ES-I3 (cell line): ENCODE measurements around the gene MCM3AP.

Experiments
- H3K36me3 ChIP-seq: 2 replicates; pipeline ENCODE4 v1.6.1; 2013; ENCODE audit warnings: mild to moderate bottlenecking, low read length, control low read depth, moderate library complexity; ENCODE audit not compliant: insufficient read depth
- H3K4me1 ChIP-seq: 2 replicates; pipeline ENCODE4 v1.6.1; 2013; ENCODE audit warnings: mild to moderate bottlenecking, control low read depth, low read length; ENCODE audit not compliant: insufficient read depth
- H3K9ac ChIP-seq: 2 replicates; pipeline ENCODE4 v1.6.1; 2013; ENCODE audit warnings: low read depth, mild to moderate bottlenecking, low read length, moderate library complexity
- H3K9me3 ChIP-seq: 2 replicates; pipeline ENCODE4 v1.6.1; 2013; ENCODE audit warnings: mild to moderate bottlenecking, low read length, moderate library complexity; ENCODE audit not compliant: control insufficient read depth, insufficient read depth

Gene MCM3AP

DNA sequence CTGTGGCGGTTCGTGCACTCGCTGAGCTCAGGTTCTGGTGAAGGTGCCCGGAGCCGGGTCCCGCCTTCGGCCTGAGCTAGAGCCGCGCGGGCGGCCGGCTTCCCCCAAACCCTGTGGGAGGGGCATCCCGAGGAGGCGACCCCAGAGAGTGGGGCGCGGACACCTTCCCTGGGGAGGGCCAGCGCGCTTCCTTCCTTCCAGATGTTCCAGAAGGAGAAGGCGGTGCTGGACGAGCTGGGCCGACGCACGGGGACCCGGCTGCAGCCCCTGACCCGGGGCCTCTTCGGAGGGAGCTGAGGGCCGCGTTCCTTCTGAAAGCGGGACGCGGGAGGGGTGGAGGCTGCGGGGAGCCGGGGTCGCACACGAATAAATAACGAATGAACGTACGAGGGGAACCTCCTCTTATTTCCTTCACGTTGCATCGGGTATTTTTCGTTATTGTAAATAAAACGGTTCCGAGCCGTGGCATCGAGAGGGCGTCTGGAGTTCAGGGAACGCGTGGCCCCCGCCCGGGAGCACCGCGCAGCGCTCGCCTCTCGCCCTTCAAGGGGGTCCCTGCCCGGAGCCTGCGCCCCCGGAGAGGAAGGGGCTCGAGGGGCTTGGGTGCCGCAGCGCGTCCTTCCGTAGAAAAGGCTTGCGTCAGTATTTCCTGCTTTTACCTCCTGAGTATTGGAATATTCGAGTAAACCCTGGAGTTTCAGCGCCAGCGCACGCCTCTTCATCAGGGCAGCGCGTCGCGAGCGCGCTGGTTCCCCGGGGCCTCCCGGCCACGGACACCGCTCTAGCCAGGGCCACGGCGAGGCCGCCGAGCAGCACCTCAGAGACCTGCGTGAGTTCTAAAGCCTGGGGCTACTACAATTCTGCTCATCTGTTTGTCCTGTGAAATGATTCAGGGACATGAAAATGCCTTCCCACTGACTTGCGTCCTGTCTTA is 12.2 kb upstream of the MCM3AP start:
- Histone ChIP-seq H3K9me3 (no peaks in the 10 kb centered on the region), H3K4me1 (no peaks in the 10 kb centered on the region; the same call in 1 of the 2 replicates), H3K9ac (peak overlapping the region; percentile 60), H3K36me3 (no peaks in the 10 kb centered on the region)

DNA sequence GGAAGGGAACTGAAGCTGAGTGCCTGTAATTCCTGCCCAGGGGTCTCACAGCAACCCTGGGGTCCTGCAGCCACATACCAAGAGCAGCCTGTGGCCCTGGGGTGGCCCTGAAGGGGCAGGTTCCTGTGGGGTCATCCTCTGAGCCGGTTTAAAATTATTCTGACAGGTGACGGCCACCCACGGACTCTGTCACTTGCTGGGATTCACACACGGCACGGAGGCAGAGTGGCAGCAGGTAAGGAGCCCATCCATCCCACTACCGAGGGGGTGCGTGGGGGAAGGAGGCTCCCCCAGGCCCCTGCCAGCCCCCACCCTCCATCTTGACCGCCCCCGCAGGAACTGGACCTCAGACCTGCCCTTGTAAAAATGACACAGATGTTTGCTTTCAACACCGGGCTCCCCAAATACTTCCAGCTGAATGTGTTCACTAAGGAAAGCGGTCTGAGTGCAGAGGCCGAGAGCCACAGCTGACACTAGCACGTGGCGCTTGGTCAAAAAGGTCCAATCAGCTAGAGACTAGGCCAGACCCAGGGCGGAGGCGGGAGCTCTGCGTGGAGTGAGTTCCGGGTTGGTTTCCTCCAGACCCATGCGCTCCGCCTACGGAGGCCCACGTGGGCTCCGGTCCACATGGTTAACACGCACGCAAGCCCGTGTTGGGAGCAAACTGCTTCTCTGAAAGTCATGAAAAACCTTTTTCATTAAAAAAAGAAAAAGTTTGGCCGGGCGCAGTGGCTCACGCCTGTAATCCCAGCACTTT is 10.8 kb upstream of the MCM3AP start:
- H3K9me3 ChIP-seq, result no peaks in the 10 kb centered on the region
- peaks cover 7% of the 10 kb centered on the region; the same call in 1 of the 2 replicates for H3K36me3 ChIP-seq
- H3K4me1 ChIP-seq, result no peaks in the 10 kb centered on the region; the same call in 1 of the 2 replicates
- H3K9ac ChIP-seq, result peak overlapping the region; percentile 19; the same call in 1 of the 2 replicates

DNA sequence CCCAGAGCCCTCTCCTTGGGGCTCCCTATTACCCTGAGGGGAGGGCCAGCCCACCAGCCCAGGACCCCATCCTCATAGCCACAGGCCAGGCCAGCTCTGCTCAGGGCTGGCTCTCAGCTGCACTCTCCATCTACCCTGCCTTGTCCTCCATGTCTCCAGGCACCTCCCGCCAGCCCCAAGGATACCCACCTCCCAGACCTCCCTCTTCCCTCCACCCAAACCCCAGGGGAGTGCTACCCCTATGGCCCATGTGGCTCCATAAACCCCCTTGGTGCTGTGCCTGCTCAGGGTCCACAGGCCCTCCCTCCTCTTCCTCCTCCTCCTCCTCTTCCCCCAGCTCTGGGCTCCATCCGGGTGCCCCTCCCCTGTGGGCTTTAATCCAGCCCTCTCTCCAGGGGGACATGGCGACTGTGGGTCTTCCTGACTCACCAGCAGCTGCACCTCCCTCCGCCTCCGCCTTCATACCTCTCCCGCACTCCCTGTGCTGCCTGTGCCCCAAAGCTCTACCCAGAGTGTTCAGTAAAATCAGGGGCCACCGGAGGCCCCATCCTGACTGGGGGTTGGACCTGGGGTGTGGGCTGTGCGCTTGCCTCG is 9.9 kb upstream of the MCM3AP start:
- no peaks in the 10 kb centered on the region; the same call in 1 of the 2 replicates for H3K4me1 ChIP-seq
- no peaks in the 10 kb centered on the region for H3K9me3 ChIP-seq
- H3K36me3 ChIP-seq, result peaks cover 7% of the 10 kb centered on the region; the same call in 1 of the 2 replicates
- peak overlapping the region; percentile 19 for H3K9ac ChIP-seq

DNA sequence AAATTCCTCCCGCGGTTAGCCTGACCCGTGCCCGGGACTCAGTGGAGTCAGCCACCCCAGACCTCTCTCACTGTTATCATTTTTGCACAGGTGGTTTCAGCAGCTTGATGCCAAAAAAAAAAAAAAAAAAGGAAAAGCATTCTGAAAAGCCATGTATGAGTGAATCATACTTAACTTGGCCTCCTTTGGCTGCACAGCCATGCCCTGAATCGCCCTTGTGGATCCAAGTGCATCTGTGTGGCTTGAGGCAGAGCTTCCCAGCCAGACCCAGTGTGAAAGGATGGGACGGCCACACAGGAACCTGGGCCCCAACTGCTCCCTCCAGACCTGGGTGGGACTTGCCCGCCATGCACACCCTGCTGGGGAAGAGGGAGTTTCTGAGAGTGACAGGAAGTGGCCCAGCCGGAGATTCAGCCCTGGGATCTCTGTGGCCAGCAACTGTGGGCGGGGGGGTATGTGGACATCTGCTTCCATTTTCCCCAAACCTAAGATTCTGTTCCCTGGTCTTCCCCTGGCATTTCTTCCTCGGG is 9.3 kb upstream of the MCM3AP start:
- Histone ChIP-seq H3K36me3 (peaks cover 7% of the 10 kb centered on the region; the same call in 1 of the 2 replicates), H3K9me3 (no peaks in the 10 kb centered on the region), H3K9ac (peak overlapping the region; percentile 19; the same call in 1 of the 2 replicates), H3K4me1 (no peaks in the 10 kb centered on the region; the same call in 1 of the 2 replicates)

DNA sequence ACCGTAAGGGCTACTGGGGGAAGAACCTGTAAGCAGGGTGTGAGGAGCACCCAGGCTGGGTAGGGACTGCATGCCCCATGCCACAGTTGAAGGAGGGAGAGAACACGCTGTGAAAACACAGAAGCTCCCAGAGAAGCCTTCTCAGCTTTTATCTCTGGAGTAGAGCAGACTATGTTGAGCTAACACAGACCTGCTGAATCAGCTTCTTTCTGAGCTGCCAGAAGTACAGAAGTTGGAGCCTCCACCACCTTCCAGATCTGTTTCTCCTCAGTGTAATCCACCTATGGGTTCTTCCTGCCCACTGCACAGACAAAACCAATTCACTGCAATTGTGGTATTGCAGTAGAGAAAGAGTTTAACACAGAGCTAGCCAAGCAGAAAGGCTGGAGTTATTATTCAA is 6.2 kb upstream of the MCM3AP start:
- Histone ChIP-seq H3K9ac (no peak overlapping the region), H3K9me3 (no peaks in the 10 kb centered on the region), H3K36me3 (peaks cover 12% of the 10 kb centered on the region; the same call in 1 of the 2 replicates), H3K4me1 (peaks cover 13% of the 10 kb centered on the region)

DNA sequence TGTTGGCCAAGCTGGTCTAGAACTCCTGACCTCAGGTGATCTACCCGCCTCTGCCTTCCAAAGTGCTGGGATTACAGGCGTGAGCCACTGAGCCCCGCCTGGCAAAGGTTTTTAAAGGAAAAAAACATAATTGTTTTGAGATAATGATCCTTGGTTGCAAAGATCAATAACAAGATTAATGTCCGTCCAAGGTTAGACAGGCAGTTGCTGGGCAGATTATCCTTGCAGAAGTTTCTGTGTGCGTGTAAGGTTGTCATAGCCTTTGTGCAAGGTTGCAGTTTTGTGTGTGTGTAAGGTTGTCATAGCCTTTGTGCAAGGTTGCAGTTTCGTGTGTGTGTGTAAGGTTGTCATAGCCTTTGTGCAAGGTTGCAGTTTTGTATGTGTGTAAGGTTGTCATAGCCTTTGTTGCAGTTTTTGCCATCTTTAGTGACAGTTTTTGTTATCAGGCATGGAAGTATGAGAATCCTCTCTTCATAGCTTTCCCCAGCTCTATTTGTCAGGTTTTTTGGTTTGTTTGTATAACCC is 4.3 kb upstream of the MCM3AP start:
- Histone ChIP-seq H3K36me3 (peaks cover 14% of the 10 kb centered on the region; the same call in 1 of the 2 replicates), H3K9me3 (no peaks in the 10 kb centered on the region), H3K9ac (no peak overlapping the region), H3K4me1 (peaks cover 13% of the 10 kb centered on the region)

DNA sequence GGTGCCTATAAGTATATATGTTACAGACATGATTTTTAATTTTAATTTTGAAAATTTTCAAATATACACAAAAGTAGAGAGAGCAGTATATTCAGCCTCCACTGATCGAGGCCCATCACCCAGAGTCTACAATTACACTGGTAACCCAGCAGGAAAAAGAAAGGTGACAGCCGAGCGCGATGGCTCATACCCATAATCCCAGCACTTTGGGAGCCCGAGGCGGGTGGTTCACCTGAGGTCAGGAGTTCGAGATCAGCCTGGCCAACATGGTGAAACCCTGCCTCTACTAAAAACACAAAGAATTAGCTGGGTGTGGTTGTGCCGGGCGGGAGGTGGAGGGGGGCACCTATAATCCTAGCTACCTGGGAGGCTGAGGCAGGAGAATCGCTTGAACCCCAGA is 2.1 kb upstream of the MCM3AP start:
- H3K9ac ChIP-seq, result no peak overlapping the region; the same call in 1 of the 2 replicates
- H3K9me3 ChIP-seq, result no peaks in the 10 kb centered on the region
- H3K4me1 ChIP-seq, result peaks cover 16% of the 10 kb centered on the region
- H3K36me3 ChIP-seq, result peaks cover 24% of the 10 kb centered on the region

DNA sequence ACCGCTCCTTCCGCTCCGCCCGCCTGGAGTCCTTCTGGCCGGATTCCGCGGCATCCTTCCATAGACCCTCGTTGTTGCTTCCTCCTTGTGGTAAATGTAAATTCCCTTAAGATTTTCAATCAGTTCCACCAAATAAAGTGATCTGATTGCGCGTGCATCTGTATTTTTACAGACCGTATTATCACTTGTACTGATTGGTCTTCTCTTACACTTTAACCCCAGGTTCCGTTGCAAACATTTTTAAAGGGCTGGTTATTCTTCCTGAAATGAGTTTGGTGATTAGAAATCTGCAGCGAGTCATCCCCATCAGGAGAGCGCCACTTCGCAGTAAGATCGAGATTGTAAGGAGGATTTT is 1.2 kb upstream of the MCM3AP start:
- Histone ChIP-seq H3K4me1 (peaks cover 16% of the 10 kb centered on the region), H3K9ac (peak overlapping the region; percentile 78), H3K9me3 (no peaks in the 10 kb centered on the region), H3K36me3 (peaks cover 22% of the 10 kb centered on the region)

DNA sequence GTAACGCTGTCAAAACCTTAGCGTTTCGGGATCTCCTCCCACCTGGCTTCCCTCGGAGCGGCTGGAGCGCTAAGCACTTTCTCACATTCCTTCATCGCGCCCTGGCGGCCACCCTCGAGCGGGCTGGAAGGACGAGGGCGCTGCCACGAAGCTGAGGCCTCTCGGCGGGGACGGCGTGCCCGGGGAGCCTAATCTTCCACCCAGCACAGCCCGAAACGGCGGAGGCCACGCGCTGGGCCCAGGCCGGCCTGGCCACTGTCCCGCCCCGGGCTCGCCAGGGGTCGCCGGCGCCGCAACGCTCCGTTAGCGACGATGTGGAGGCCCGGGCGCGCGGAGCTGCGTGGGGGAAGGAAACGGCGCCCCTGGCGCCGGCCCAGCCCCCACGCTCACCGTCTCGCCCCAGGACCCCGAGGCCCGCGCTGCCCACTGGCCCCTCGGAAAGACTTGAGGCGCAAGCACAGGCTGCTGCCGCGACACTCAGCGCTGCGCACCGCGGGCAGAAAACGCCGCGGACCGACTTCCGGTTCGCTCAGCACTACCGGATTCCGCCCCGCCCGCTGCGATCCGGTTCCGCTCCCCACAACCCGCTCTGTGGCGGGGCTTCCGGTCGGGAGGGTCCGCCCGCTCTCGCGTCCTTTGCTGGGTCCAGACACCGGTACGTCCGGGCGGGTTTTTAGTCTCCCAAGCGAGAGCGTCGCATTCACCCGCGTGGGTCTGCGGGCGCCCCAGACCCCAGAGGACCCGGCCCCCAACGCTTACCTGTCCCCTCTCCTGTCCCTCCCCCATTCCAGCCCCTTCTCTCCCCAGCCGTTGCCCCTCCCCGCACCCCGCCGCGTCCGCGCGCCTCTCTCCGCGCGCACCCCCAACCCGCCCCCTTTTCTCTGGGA is 593 bp upstream of the MCM3AP start, which contains the start of gene YBEY:
YBEY (plus strand) TSS at position 582 of the 887 bp plus-strand sequence. CDS start 572 bp downstream, outside the sequence.
- Histone ChIP-seq H3K9ac (peak within 1 kb of the TSS; percentile 78), H3K4me1 (peaks cover 16% of the 10 kb centered on the region), H3K36me3 (peaks cover 20% of the 10 kb centered on the region), H3K9me3 (no peaks in the 10 kb centered on the region)

DNA sequence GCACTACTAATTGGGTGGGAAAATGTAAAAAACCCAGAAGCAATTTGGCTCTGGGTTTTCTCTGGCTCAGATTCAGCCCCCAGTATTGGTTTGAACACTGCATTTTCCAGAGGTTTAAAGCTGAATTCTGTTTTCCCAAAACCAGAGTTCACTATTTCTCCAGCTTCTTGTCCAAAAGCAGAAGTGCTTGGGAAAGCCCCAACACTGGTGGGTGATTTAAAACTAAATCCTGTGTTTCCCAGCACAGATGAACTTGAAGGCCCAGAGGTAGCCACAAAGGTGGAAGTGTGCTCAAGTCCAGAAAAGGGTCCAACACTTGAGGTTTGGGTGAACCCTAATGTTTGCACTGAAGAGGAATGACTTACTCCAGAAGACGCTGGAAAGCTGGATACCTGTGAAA is 678 bp downstream of the MCM3AP start:
- peaks cover 25% of the 10 kb centered on the region for H3K36me3 ChIP-seq
- peaks cover 16% of the 10 kb centered on the region for H3K4me1 ChIP-seq
- H3K9ac ChIP-seq, result peak overlapping the region; percentile 78; the same call in 1 of the 2 replicates
- H3K9me3 ChIP-seq, result no peaks in the 10 kb centered on the region

DNA sequence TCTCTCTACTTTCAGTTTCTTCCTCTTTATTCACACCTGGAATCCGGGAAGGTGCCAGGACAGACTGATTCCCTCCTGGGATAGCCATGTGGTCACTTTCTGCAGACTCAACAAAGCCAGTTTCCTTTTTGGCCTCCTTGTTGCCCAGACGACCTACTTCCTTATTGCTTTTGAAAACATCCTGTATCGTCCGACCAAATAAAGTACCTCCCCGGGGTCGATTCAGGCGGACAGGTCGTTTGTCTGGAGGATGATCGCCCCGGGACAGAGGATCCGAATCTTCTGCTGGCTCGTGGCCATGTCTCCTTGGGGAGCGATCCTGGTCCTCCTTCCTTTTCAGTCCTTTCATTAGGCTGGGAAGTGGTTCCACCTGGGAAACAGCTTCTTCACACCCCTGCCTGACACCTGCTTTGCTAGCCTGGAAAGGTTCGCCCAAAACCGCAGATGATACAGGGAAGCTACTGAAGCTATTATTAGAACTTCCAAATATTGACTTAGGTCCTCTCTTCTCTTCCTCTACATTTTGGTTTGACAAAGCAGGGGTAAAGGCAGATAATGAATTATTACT is 1.2 kb downstream of the MCM3AP start:
- Histone ChIP-seq H3K4me1 (peaks cover 16% of the 10 kb centered on the region), H3K36me3 (peaks cover 29% of the 10 kb centered on the region), H3K9me3 (no peaks in the 10 kb centered on the region), H3K9ac (no peak overlapping the region)

DNA sequence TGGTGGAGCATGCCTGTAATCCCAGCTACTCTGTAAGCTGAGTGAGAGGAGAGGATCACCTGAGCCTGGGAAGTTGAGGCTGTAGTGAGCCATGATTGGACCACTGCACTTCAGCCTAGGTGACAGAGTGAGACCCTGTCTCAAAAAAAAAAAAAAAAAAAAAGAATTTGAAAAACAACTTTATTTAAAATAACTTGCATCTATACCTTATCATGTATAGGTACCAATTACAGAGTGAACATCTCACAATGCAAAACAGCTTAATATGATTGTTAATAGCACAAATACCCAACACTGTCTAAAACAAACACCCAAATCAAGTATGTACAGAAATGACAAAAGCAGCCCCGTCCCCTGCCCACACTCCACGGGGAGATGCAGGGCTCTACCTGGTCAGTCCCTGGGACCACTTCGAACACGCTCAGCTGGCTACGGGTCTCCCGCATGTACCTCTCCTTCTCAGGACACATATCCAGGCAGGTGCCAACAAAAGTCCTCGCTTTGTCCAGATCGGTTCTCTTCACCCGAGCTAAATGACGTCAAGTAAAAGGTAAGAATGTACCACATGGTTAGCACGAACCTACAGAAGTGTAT is 10.5 kb downstream of the MCM3AP start:
- Histone ChIP-seq H3K4me1 (no peaks in the 10 kb centered on the region), H3K9ac (no peak overlapping the region), H3K36me3 (peaks cover 45% of the 10 kb centered on the region), H3K9me3 (no peaks in the 10 kb centered on the region)
